Measurements from ENCODE around the gene RECK. TPM values are rescaled to one million over a fixed set of nuclear protein-coding genes. Genes with fewer than 3 reads are reported as not detected.
A peak's percentile ranks its signal among the peaks of the same experiment; 100 is the strongest.

Gene RECK
- total RNA-seq, 4 donors from 2014 or later = 2.9 to 4.1 (median 3.5) TPM

GRCh38 chr9:36064448-36065037, 27.8 kb downstream of the RECK start:
- intact Hi-C loops (cut with DNase I; ENCODE audit: low total_unique reads) = no loop called here
- Histone ChIP-seq H3K4me1 (no peaks in the 10 kb centered on the region), H3K27ac (no peak overlapping the region), H3K27me3 (no peaks in the 10 kb centered on the region), H3K4me3 (no peak overlapping the region), H3K36me3 (no peaks in the 10 kb centered on the region), H3K9me3 (no peaks in the 10 kb centered on the region)
- DNase-seq (no peak), ATAC-seq (no peak)
- in situ Hi-C loops (cut with MboI; ENCODE audit: low sequenced_read_pairs in 4 of 4) = no loop called here
- TF ChIP-seq CTCF (IDR thresholded peaks at IDR 0.05 in 4 of 5, conservative IDR thresholded peaks at IDR 0.05 in 1 of 5) = no peak
- no peak for TF ChIP-seq POLR2A (IDR thresholded peaks at IDR 0.05)

- DNase-seq (no peak), ATAC-seq (no peak)
- Histone ChIP-seq H3K27ac (no peak overlapping the region), H3K27me3 (no peaks in the 10 kb centered on the region), H3K36me3 (no peaks in the 10 kb centered on the region), H3K4me1 (peaks cover 6 to 7% of the 10 kb centered on the region in 2 donors), H3K9me3 (no peaks in the 10 kb centered on the region), H3K4me3 (no peak overlapping the region)
- intact Hi-C loops (cut with DNase I; ENCODE audit: low total_unique reads) (loop anchor here (10.0 kb wide), 1 partner anchor 69 kb away; no protein-coding TSS in a partner anchor), in situ Hi-C loops (cut with MboI; ENCODE audit: low sequenced_read_pairs in 4 of 4) (no loop called here)
- TF ChIP-seq CTCF (IDR thresholded peaks at IDR 0.05 in 4 of 5, conservative IDR thresholded peaks at IDR 0.05 in 1 of 5) (no peak), POLR2A (IDR thresholded peaks at IDR 0.05) (no peak)
Observed at GRCh38 chr9:36074055-36074454, 37.3 kb downstream of the RECK start.

- intact Hi-C loops (cut with DNase I; ENCODE audit: low total_unique reads) = loop anchor here (10.0 kb wide), 1 partner anchor 70 kb away; no protein-coding TSS in a partner anchor
- no peak overlapping the region for H3K4me3 ChIP-seq
- ATAC-seq (peak; percentile 60 to 85), DNase-seq (peak; percentile 50 to 67)
- no peaks in the 10 kb centered on the region for H3K27me3 ChIP-seq
- H3K9me3 ChIP-seq = no peaks in the 10 kb centered on the region
- no peaks in the 10 kb centered on the region for H3K36me3 ChIP-seq
- no peak overlapping the region for H3K27ac ChIP-seq
- no peak for TF ChIP-seq CTCF (IDR thresholded peaks at IDR 0.05 in 4 of 5, conservative IDR thresholded peaks at IDR 0.05 in 1 of 5)
- in situ Hi-C loops (cut with MboI; ENCODE audit: low sequenced_read_pairs in 4 of 4) = no loop called here
- H3K4me1 ChIP-seq = peaks cover 6 to 7% of the 10 kb centered on the region in 2 donors
Observed at GRCh38 chr9:36074870-36075532, 38.3 kb downstream of the RECK start.

- in situ Hi-C loops (cut with MboI; ENCODE audit: low sequenced_read_pairs in 4 of 4) (no loop called here), intact Hi-C loops (cut with DNase I; ENCODE audit: low total_unique reads) (loop anchor here (10.0 kb wide), 1 partner anchor 73 kb away; no protein-coding TSS in a partner anchor)
- TF ChIP-seq CTCF (IDR thresholded peaks at IDR 0.05 in 4 of 5, conservative IDR thresholded peaks at IDR 0.05 in 1 of 5) (no peak), POLR2A (IDR thresholded peaks at IDR 0.05) (no peak)
- peaks cover 6 to 7% of the 10 kb centered on the region in 2 donors for H3K4me1 ChIP-seq
- no peak overlapping the region for H3K4me3 ChIP-seq
- H3K27ac ChIP-seq = no peak overlapping the region
- DNase-seq (no peak), ATAC-seq (no peak)
- no peaks in the 10 kb centered on the region for H3K36me3 ChIP-seq
- H3K27me3 ChIP-seq = no peaks in the 10 kb centered on the region
- no peaks in the 10 kb centered on the region for H3K9me3 ChIP-seq
Observed at GRCh38 chr9:36078051-36078450, 41.3 kb downstream of the RECK start.
